Skeletal muscle satellite cell (primary cell): Measurements from ENCODE around the gene SLC22A16.

Experiments used
- H3K27me3 ChIP-seq: 2 replicates; pipeline ENCODE4 v1.7.0; 2013; ENCODE audit warnings: low read length; ENCODE audit not compliant: control insufficient read depth, insufficient read depth
- H3K36me3 ChIP-seq: 2 replicates; pipeline ENCODE4 v1.7.0; 2013; ENCODE audit warnings: mild to moderate bottlenecking, control low read depth, low read length; ENCODE audit not compliant: insufficient read depth
- H3K4me1 ChIP-seq: 2 replicates; pipeline ENCODE4 v1.7.0; 2013; ENCODE audit warnings: low read length; ENCODE audit not compliant: control insufficient read depth, insufficient read depth
- H3K4me2 ChIP-seq: 2 replicates; pipeline ENCODE4 v1.7.0; 2013; ENCODE audit warnings: mild to moderate bottlenecking, low read length
- H3K4me3 ChIP-seq: 2 replicates; pipeline ENCODE4 v1.7.0; 2013; ENCODE audit warnings: low read length
- H3K9ac ChIP-seq: 2 replicates; pipeline ENCODE4 v1.7.0; 2013; ENCODE audit warnings: mild to moderate bottlenecking, low read depth, low read length, moderate library complexity
- H3K9me3 ChIP-seq: replicated peaks from 2 replicates; pipeline ENCODE4 v1.7.0; 2013; ENCODE audit warnings: mild to moderate bottlenecking, control low read depth, low read length

Gene SLC22A16

GRCh38 chr6:110418594-110418993, 57.8 kb downstream of the SLC22A16 start:
- H3K36me3 ChIP-seq = no peaks in the 10 kb centered on the region

GRCh38 chr6:110415086-110415916, 61.1 kb downstream of the SLC22A16 start, which contains the start of gene DDO:
TSS of gene DDO (minus strand) at chr6:110415575. CDS start at chr6:110413462, 2,113 bp downstream.
- Histone ChIP-seq H3K4me3 (peak within 1 kb of the TSS; percentile 64), H3K36me3 (no peaks in the 10 kb centered on the region), H3K9me3 (no peaks in the 10 kb centered on the region), H3K27me3 (peaks cover 4% of the 10 kb centered on the region), H3K4me2 (peak within 1 kb of the TSS; percentile 90), H3K4me1 (peaks cover 20% of the 10 kb centered on the region), H3K9ac (peak within 1 kb of the TSS; percentile 11)

More at GRCh38 chr6:110418594-110418993, 57.8 kb downstream of the SLC22A16 start:
- no peak overlapping the region for H3K9ac ChIP-seq
- H3K4me1 ChIP-seq = peaks cover 20% of the 10 kb centered on the region
- H3K4me3 ChIP-seq = no peak overlapping the region
- H3K27me3 ChIP-seq = peaks cover 18% of the 10 kb centered on the region
- H3K9me3 ChIP-seq = no peaks in the 10 kb centered on the region
- no peak overlapping the region for H3K4me2 ChIP-seq

- H3K9me3 ChIP-seq = no peaks in the 10 kb centered on the region
- H3K4me1 ChIP-seq = peaks cover 20% of the 10 kb centered on the region
- H3K9ac ChIP-seq = peak overlapping the region; percentile 11
- H3K4me3 ChIP-seq = peak overlapping the region; percentile 64
- H3K36me3 ChIP-seq = no peaks in the 10 kb centered on the region
- no peaks in the 10 kb centered on the region for H3K27me3 ChIP-seq
- peak overlapping the region; percentile 90 for H3K4me2 ChIP-seq
Observed at GRCh38 chr6:110414669-110415068, 61.7 kb downstream of the SLC22A16 start.

- Histone ChIP-seq H3K4me2 (no peak overlapping the region), H3K27me3 (no peaks in the 10 kb centered on the region), H3K4me1 (peaks cover 20% of the 10 kb centered on the region), H3K9ac (no peak overlapping the region), H3K36me3 (no peaks in the 10 kb centered on the region), H3K9me3 (no peaks in the 10 kb centered on the region), H3K4me3 (no peak overlapping the region)
Observed at GRCh38 chr6:110412360-110412759, 64.1 kb downstream of the SLC22A16 start.

GRCh38 chr6:110410511-110410910, 65.9 kb downstream of the SLC22A16 start:
- H3K9me3 ChIP-seq = no peaks in the 10 kb centered on the region
- no peak overlapping the region for H3K4me3 ChIP-seq
- no peaks in the 10 kb centered on the region for H3K27me3 ChIP-seq
- no peaks in the 10 kb centered on the region for H3K36me3 ChIP-seq
- H3K4me1 ChIP-seq = peaks cover 12% of the 10 kb centered on the region
- no peak overlapping the region for H3K4me2 ChIP-seq
- no peak overlapping the region for H3K9ac ChIP-seq

GRCh38 chr6:110409794-110410193, 66.6 kb downstream of the SLC22A16 start:
- Histone ChIP-seq H3K9me3 (no peaks in the 10 kb centered on the region), H3K4me3 (no peak overlapping the region), H3K27me3 (no peaks in the 10 kb centered on the region), H3K36me3 (no peaks in the 10 kb centered on the region), H3K9ac (no peak overlapping the region), H3K4me2 (no peak overlapping the region), H3K4me1 (peaks cover 5% of the 10 kb centered on the region)

GRCh38 chr6:110408901-110409300, 67.5 kb downstream of the SLC22A16 start:
- H3K9ac ChIP-seq = no peak overlapping the region
- H3K4me3 ChIP-seq = no peak overlapping the region
- no peak overlapping the region for H3K4me2 ChIP-seq
- H3K4me1 ChIP-seq = no peaks in the 10 kb centered on the region
- no peaks in the 10 kb centered on the region for H3K36me3 ChIP-seq
- no peaks in the 10 kb centered on the region for H3K27me3 ChIP-seq
- no peaks in the 10 kb centered on the region for H3K9me3 ChIP-seq

- Histone ChIP-seq H3K9ac (no peak overlapping the region), H3K4me2 (no peak overlapping the region), H3K4me1 (peaks cover 8% of the 10 kb centered on the region), H3K27me3 (no peaks in the 10 kb centered on the region), H3K4me3 (no peak overlapping the region), H3K36me3 (no peaks in the 10 kb centered on the region), H3K9me3 (no peaks in the 10 kb centered on the region)
Observed at GRCh38 chr6:110404607-110405006, 71.8 kb downstream of the SLC22A16 start.

- H3K4me1 ChIP-seq = peaks cover 20% of the 10 kb centered on the region
- no peak overlapping the region for H3K4me2 ChIP-seq
- H3K9me3 ChIP-seq = no peaks in the 10 kb centered on the region
- no peaks in the 10 kb centered on the region for H3K27me3 ChIP-seq
- no peaks in the 10 kb centered on the region for H3K36me3 ChIP-seq
- H3K9ac ChIP-seq = no peak overlapping the region
- H3K4me3 ChIP-seq = no peak overlapping the region
Observed at GRCh38 chr6:110401585-110402176, 74.7 kb downstream of the SLC22A16 start.

GRCh38 chr6:110400208-110400607, 76.2 kb downstream of the SLC22A16 start:
- H3K4me1 ChIP-seq = peaks cover 20% of the 10 kb centered on the region
- no peaks in the 10 kb centered on the region for H3K36me3 ChIP-seq
- H3K4me2 ChIP-seq = peak overlapping the region; percentile 59
- no peaks in the 10 kb centered on the region for H3K27me3 ChIP-seq
- H3K4me3 ChIP-seq = no peak overlapping the region
- H3K9me3 ChIP-seq = no peaks in the 10 kb centered on the region
- H3K9ac ChIP-seq = no peak overlapping the region

- Histone ChIP-seq H3K4me2 (peak overlapping the region; percentile 68), H3K4me3 (no peak overlapping the region), H3K4me1 (peaks cover 20% of the 10 kb centered on the region), H3K36me3 (no peaks in the 10 kb centered on the region), H3K27me3 (no peaks in the 10 kb centered on the region), H3K9ac (no peak overlapping the region), H3K9me3 (no peaks in the 10 kb centered on the region)
Observed at GRCh38 chr6:110399219-110400071, 77.0 kb downstream of the SLC22A16 start.
